HepG2 (cell line): Measurements from ENCODE around the gene LIME1. TPM values are rescaled to one million over a fixed set of nuclear protein-coding genes. Genes with fewer than 3 reads are reported as not detected.

ENCODE experiments used
- BCLAF1 ChIP-seq: fragments of 450-650 bp; IDR thresholded peaks from 2 replicates; pipeline ENCODE4 v1.6.1; 2017; ENCODE audit warnings: mild to moderate bottlenecking
- BORCS8-MEF2B ChIP-seq: sonication (generic); formaldehyde crosslinking; IDR thresholded peaks from 2 replicates; pipeline ENCODE4 v1.8.0; 2022; ENCODE audit warnings: mild to moderate bottlenecking, missing genetic modification reagents
- CBX5 ChIP-seq: sonication (generic); formaldehyde crosslinking; IDR thresholded peaks from 2 replicates; pipeline ENCODE4 v1.4.0; 2020; ENCODE audit warnings: missing genetic modification reagents, borderline replicate concordance
- GLI4 ChIP-seq: sonication (generic); formaldehyde crosslinking; IDR thresholded peaks from 2 replicates; pipeline ENCODE4 v1.5.1; 2020; ENCODE audit warnings: missing genetic modification reagents, mild to moderate bottlenecking, moderate library complexity, borderline replicate concordance
- KLF6 ChIP-seq: IDR thresholded peaks from 2 replicates; pipeline ENCODE4 v1.8.0; 2016; ENCODE audit warnings: missing biosample characterization, missing genetic modification reagents
- MAZ ChIP-seq, 2 experiments: sonication (generic) in 1 of 2; formaldehyde crosslinking in 1 of 2; IDR thresholded peaks; 2 replicates each; pipeline versions ENCODE4 v1.5.0 to v1.6.1; 2012 to 2020; ENCODE audit warnings: low read depth in 2 of 2, mild to moderate bottlenecking in 2 of 2, borderline replicate concordance in 1 of 2, improper control_type of control experiment in 1 of 2, low read length in 1 of 2, missing genetic modification reagents in 1 of 2, moderate library complexity in 1 of 2
- PITX1 ChIP-seq: sonication (generic); formaldehyde crosslinking; IDR thresholded peaks from 2 replicates; pipeline ENCODE4 v1.5.1; 2020; ENCODE audit warnings: mild to moderate bottlenecking, missing genetic modification reagents
- SNRNP70 ChIP-seq: fragments of 200-400 bp; formaldehyde crosslinking; IDR thresholded peaks from 2 replicates; pipeline ENCODE4 v1.6.1; 2017; ENCODE audit warnings: mild to moderate bottlenecking, low read depth, low read length, moderate library complexity
- THRA ChIP-seq: sonication (generic); formaldehyde crosslinking; IDR thresholded peaks from 2 replicates; pipeline ENCODE4 v1.4.0; 2020; ENCODE audit warnings: missing genetic modification reagents, borderline replicate concordance
- TIGD3 ChIP-seq: sonication (generic); formaldehyde crosslinking; IDR thresholded peaks from 2 replicates; pipeline ENCODE4 v1.5.1; 2020; ENCODE audit warnings: mild to moderate bottlenecking, missing genetic modification reagents, borderline replicate concordance
- YY1 ChIP-seq: IDR thresholded peaks from 2 replicates; pipeline ENCODE4 v1.6.1; 2011; ENCODE audit warnings: low read length, low read depth, moderate library complexity, mild to moderate bottlenecking; ENCODE audit not compliant: insufficient read depth, insufficient replicate concordance
- ZBTB25 ChIP-seq: IDR thresholded peaks from 2 replicates; pipeline ENCODE4 v1.6.1; 2018; ENCODE audit warnings: missing genetic modification reagents
- ZNF160 ChIP-seq: sonication (generic); formaldehyde crosslinking; IDR thresholded peaks from 2 replicates; pipeline ENCODE4 v1.8.0; 2022; ENCODE audit warnings: mild to moderate bottlenecking, inconsistent platforms, missing genetic modification reagents
- ZNF18 ChIP-seq: sonication (generic); formaldehyde crosslinking; IDR thresholded peaks from 2 replicates; pipeline ENCODE4 v1.8.0; 2022; ENCODE audit warnings: mild to moderate bottlenecking, missing genetic modification reagents; ENCODE audit not compliant: insufficient replicate concordance
- ZNF468 ChIP-seq: sonication (generic); formaldehyde crosslinking; IDR thresholded peaks from 2 replicates; pipeline ENCODE4 v1.8.0; 2022; ENCODE audit warnings: mild to moderate bottlenecking, moderate library complexity, missing genetic modification reagents
- ZNF564 ChIP-seq: sonication (generic); formaldehyde crosslinking; IDR thresholded peaks from 2 replicates; pipeline ENCODE4 v1.8.1; 2023; ENCODE audit warnings: mild to moderate bottlenecking, missing genetic modification reagents
- ZNF577 ChIP-seq: sonication (generic); formaldehyde crosslinking; IDR thresholded peaks from 2 replicates; pipeline ENCODE4 v1.4.0; 2020; ENCODE audit warnings: mild to moderate bottlenecking, low read depth, missing genetic modification reagents, borderline replicate concordance
- ZNF644 ChIP-seq: IDR thresholded peaks from 2 replicates; pipeline ENCODE4 v1.6.1; 2016; ENCODE audit warnings: low read depth
- polyA plus RNA-seq, 8 experiments: library from polyadenylated mRNA; depleted of rRNA in 3 of 8; stranded (reverse) in 7 of 8; unstranded in 1 of 8; fragments of >200 nt; fragmentation: Illumina TruSeq in 4 of 8; extraction: Trizol in 4 of 8; gene quantifications; 2 replicates each; pipeline versions ENCODE4 v1.2.1 to v1.2.3, GENCODE V29; 2011 to 2016; ENCODE audit warnings: low read depth in 4 of 8, missing spikeins in 1 of 8, mixed read lengths in 1 of 8; ENCODE audit not compliant: insufficient read depth in 1 of 8
- total RNA-seq, 5 experiments: library from RNA; depleted of rRNA; stranded (reverse); fragments of >200 nt; fragmentation: Illumina TruSeq; extraction: Trizol; gene quantifications; 2 replicates each; pipeline ENCODE4 v1.2.3, GENCODE V29; 2016; ENCODE audit warnings: low read depth in 1 of 5

The LIME1 gene
- total and polyA plus RNA-seq, 2 of the 13 experiments (the other 11 are each of a cell fraction or from before 2014, with no cell fraction given) = 13.0 to 61.5 TPM

GRCh38 chr20:63737945-63738686, 1.7 kb downstream of the LIME1 start (continued):
- TF ChIP-seq ZNF18 (CRISPR knock-in tag) = no peak
- TF ChIP-seq CBX5 (CRISPR knock-in tag) = peak; percentile 59; the same call in 1 of the 2 replicates
- TF ChIP-seq ZNF564 (CRISPR knock-in tag) = peak; percentile 87
- no peak for TF ChIP-seq BCLAF1
- TF ChIP-seq YY1 = peak; percentile 78
- TF ChIP-seq ZNF644 (CRISPR knock-in tag) = no peak
- TF ChIP-seq ZBTB25 (CRISPR knock-in tag) = no peak; the same call in 1 of the 2 replicates
- TF ChIP-seq PITX1 (CRISPR knock-in tag) = peak; percentile 80; the same call in 1 of the 2 replicates
- TF ChIP-seq MAZ (IDR thresholded peaks at IDR 0.05; ENCODE audit: borderline replicate concordance, low read depth, low read length) = peak; percentile 97
- peak; percentile 97 for TF ChIP-seq MAZ (CRISPR knock-in tag; IDR thresholded peaks at IDR 0.05; ENCODE audit: low read depth)
- peak; percentile 98 for TF ChIP-seq ZNF577 (CRISPR knock-in tag)
- TF ChIP-seq THRA (CRISPR knock-in tag) = peak; percentile 91
- peak; percentile 98 for TF ChIP-seq BORCS8-MEF2B (CRISPR knock-in tag)
- TF ChIP-seq GLI4 (CRISPR knock-in tag) = peak; percentile 86; the same call in 1 of the 2 replicates
- no peak for TF ChIP-seq SNRNP70
- no peak for TF ChIP-seq ZNF468 (CRISPR knock-in tag)
- peak; percentile 38 for TF ChIP-seq ZNF160 (CRISPR knock-in tag)
- TF ChIP-seq TIGD3 (CRISPR knock-in tag) = peak; percentile 81
- TF ChIP-seq KLF6 (CRISPR knock-in tag) = peak; percentile 90; the same call in 1 of the 2 replicates
